Activated naive CD8-positive, alpha-beta T cell treated with anti-CD3 and anti-CD28 coated beads, Interleukin-2, amount 10 ng/mL, durations not matched to agents 7 days and 5 days (primary cell): Measurements from ENCODE around the gene ZFP1. TPM values are rescaled to one million over a fixed set of nuclear protein-coding genes. Genes with fewer than 3 reads are reported as not detected.

ENCODE experiments used
- ATAC-seq: fragments of 150-1000 bp; cut with Tn5 transposase; one replicate; pipeline ENCODE4 v1.10.0; 2021; ENCODE audit warnings: low read depth, moderate library complexity
- POLR2A ChIA-PET: fragments of 350-600 bp; sonication (Branson Sonifier 250); formaldehyde crosslinking; loops from one replicate; lab custom pipeline; 2021; ENCODE audit warnings: antibody characterized with exemption; lab: Charles Lee
- DNase-seq: peaks from one replicate; pipeline ENCODE4 v3.0.0; 2021
- H3K27ac Mint-ChIP-seq: one replicate; pipeline ENCODE4 v1.8.0; 2022; ENCODE audit warnings: mild to moderate bottlenecking, mixed read lengths
- H3K27me3 Mint-ChIP-seq: one replicate; pipeline ENCODE4 v1.8.0; 2022; ENCODE audit warnings: mild to moderate bottlenecking, moderate library complexity, mixed read lengths
- H3K36me3 Mint-ChIP-seq: one replicate; pipeline ENCODE4 v1.8.0; 2021; ENCODE audit warnings: mild to moderate bottlenecking, mixed read lengths
- H3K4me1 Mint-ChIP-seq: one replicate; pipeline ENCODE4 v1.8.0; 2021; ENCODE audit warnings: mixed read lengths
- H3K4me3 Mint-ChIP-seq: one replicate; pipeline ENCODE4 v1.8.0; 2022; ENCODE audit warnings: mild to moderate bottlenecking, moderate library complexity, mixed read lengths
- H3K9me3 Mint-ChIP-seq: one replicate; pipeline ENCODE4 v1.8.0; 2021; ENCODE audit warnings: mixed read lengths
- total RNA-seq, 2 experiments: library from RNA; stranded (reverse); gene quantifications; one replicate each; pipeline ENCODE4 v1.2.3, GENCODE V29; 2021

Gene ZFP1
- total RNA-seq = 10 to 100 TPM; 16.2 to 16.3 TPM

- peaks cover 16% of the 10 kb centered on the region for H3K4me1 Mint-ChIP-seq
- no peaks in the 10 kb centered on the region for H3K27me3 Mint-ChIP-seq
- peaks cover 23% of the 10 kb centered on the region for H3K9me3 Mint-ChIP-seq
- DNase-seq (peak; percentile 96), ATAC-seq (peak; percentile 89)
- H3K27ac Mint-ChIP-seq = peak within 1 kb of the TSS; percentile 75
- POLR2A ChIA-PET = no interaction called here
- peaks cover 31% of the 10 kb centered on the region for H3K36me3 Mint-ChIP-seq
- peak within 1 kb of the TSS; percentile 85 for H3K4me3 Mint-ChIP-seq
These were observed at the start of gene ZFP1 for GRCh38 chr16:75148311-75149195. Gene ZFP1 (plus strand): TSS chr16:75148524. CDS start chr16:75152952, 4,428 bp downstream.

GRCh38 chr16:75099075-75099667 is 49.2 kb upstream of the ZFP1 start:
- no peaks in the 10 kb centered on the region for H3K27me3 Mint-ChIP-seq
- H3K4me3 Mint-ChIP-seq = peak overlapping the region; percentile 61
- H3K9me3 Mint-ChIP-seq = peaks cover 1% of the 10 kb centered on the region
- POLR2A ChIA-PET = interaction anchor here (0.5 to 1.9 kb wide), 5 partner anchors 14 to 101 kb away, joined by 3 to 8 read pairs (median 6); partner anchors contain the start of gene ZNRF1
- peaks cover 2% of the 10 kb centered on the region for H3K36me3 Mint-ChIP-seq
- DNase-seq (no peak), ATAC-seq (no peak)
- H3K27ac Mint-ChIP-seq = peak overlapping the region; percentile 89
- peaks cover 34% of the 10 kb centered on the region for H3K4me1 Mint-ChIP-seq

GRCh38 chr16:75099738-75100602 is 48.4 kb upstream of the ZFP1 start:
- H3K4me1 Mint-ChIP-seq = peaks cover 34% of the 10 kb centered on the region
- no peaks in the 10 kb centered on the region for H3K27me3 Mint-ChIP-seq
- H3K36me3 Mint-ChIP-seq = peaks cover 2% of the 10 kb centered on the region
- ATAC-seq (peak; percentile 84), DNase-seq (no peak)
- peak overlapping the region; percentile 89 for H3K27ac Mint-ChIP-seq
- POLR2A ChIA-PET = interaction anchor here (1.0 to 1.9 kb wide), 3 partner anchors 15 to 101 kb away, joined by 4 to 6 read pairs (median 6); partner anchors contain the start of gene ZNRF1
- H3K9me3 Mint-ChIP-seq = peaks cover 1% of the 10 kb centered on the region
- H3K4me3 Mint-ChIP-seq = peak overlapping the region; percentile 65

- Mint-ChIP-seq H3K9me3 (peaks cover 1% of the 10 kb centered on the region), H3K36me3 (peaks cover 2% of the 10 kb centered on the region), H3K27ac (peak overlapping the region; percentile 89), H3K4me1 (peaks cover 38% of the 10 kb centered on the region), H3K27me3 (no peaks in the 10 kb centered on the region), H3K4me3 (no peak overlapping the region)
- ATAC-seq = no peak
- no peak for DNase-seq
- POLR2A ChIA-PET = no interaction called here
These were observed 47.7 kb upstream of the ZFP1 start for GRCh38 chr16:75100603-75100990.

GRCh38 chr16:75101635-75102034 is 46.7 kb upstream of the ZFP1 start:
- POLR2A ChIA-PET = no interaction called here
- H3K27ac Mint-ChIP-seq = no peak overlapping the region

GRCh38 chr16:75102595-75102994 is 45.7 kb upstream of the ZFP1 start:
- POLR2A ChIA-PET = no interaction called here
- Mint-ChIP-seq H3K4me3 (no peak overlapping the region), H3K4me1 (peaks cover 39% of the 10 kb centered on the region), H3K27ac (no peak overlapping the region), H3K9me3 (peaks cover 1% of the 10 kb centered on the region), H3K27me3 (no peaks in the 10 kb centered on the region), H3K36me3 (peaks cover 4% of the 10 kb centered on the region)
- DNase-seq (no peak), ATAC-seq (no peak)

More at GRCh38 chr16:75101635-75102034, 46.7 kb upstream of the ZFP1 start:
- H3K9me3 Mint-ChIP-seq = peaks cover 1% of the 10 kb centered on the region
- no peak for ATAC-seq
- H3K27me3 Mint-ChIP-seq = no peaks in the 10 kb centered on the region
- peaks cover 39% of the 10 kb centered on the region for H3K4me1 Mint-ChIP-seq
- peaks cover 4% of the 10 kb centered on the region for H3K36me3 Mint-ChIP-seq
- DNase-seq = no peak
- H3K4me3 Mint-ChIP-seq = no peak overlapping the region

- no peak for ATAC-seq
- DNase-seq = no peak
- Mint-ChIP-seq H3K27me3 (no peaks in the 10 kb centered on the region), H3K27ac (no peak overlapping the region), H3K4me1 (peaks cover 39% of the 10 kb centered on the region), H3K9me3 (peaks cover 1% of the 10 kb centered on the region), H3K4me3 (no peak overlapping the region), H3K36me3 (peaks cover 4% of the 10 kb centered on the region)
- POLR2A ChIA-PET = no interaction called here
These were observed 44.3 kb upstream of the ZFP1 start for GRCh38 chr16:75103994-75104393.

- DNase-seq (no peak), ATAC-seq (no peak)
- POLR2A ChIA-PET = no interaction called here
- Mint-ChIP-seq H3K4me3 (no peak overlapping the region), H3K27me3 (no peaks in the 10 kb centered on the region), H3K27ac (peak overlapping the region; percentile 73), H3K36me3 (peaks cover 4% of the 10 kb centered on the region), H3K9me3 (peaks cover 1% of the 10 kb centered on the region), H3K4me1 (peaks cover 36% of the 10 kb centered on the region)
These were observed 43.5 kb upstream of the ZFP1 start for GRCh38 chr16:75104836-75105235.

- POLR2A ChIA-PET = no interaction called here
- DNase-seq (no peak), ATAC-seq (no peak)
- Mint-ChIP-seq H3K27me3 (no peaks in the 10 kb centered on the region), H3K4me1 (peaks cover 34% of the 10 kb centered on the region), H3K9me3 (peaks cover 1% of the 10 kb centered on the region), H3K4me3 (no peak overlapping the region), H3K27ac (peak overlapping the region; percentile 73), H3K36me3 (peaks cover 4% of the 10 kb centered on the region)
These were observed 42.8 kb upstream of the ZFP1 start for GRCh38 chr16:75105306-75106061.

- ATAC-seq (no peak), DNase-seq (no peak)
- POLR2A ChIA-PET = no interaction called here
- Mint-ChIP-seq H3K9me3 (peaks cover 1% of the 10 kb centered on the region), H3K27ac (no peak overlapping the region), H3K27me3 (no peaks in the 10 kb centered on the region), H3K36me3 (peaks cover 4% of the 10 kb centered on the region), H3K4me1 (peaks cover 38% of the 10 kb centered on the region), H3K4me3 (no peak overlapping the region)
These were observed 41.7 kb upstream of the ZFP1 start for GRCh38 chr16:75106351-75107274.

GRCh38 chr16:75107505-75107904 is 40.8 kb upstream of the ZFP1 start:
- Mint-ChIP-seq H3K4me3 (no peak overlapping the region), H3K36me3 (peaks cover 4% of the 10 kb centered on the region)

More at GRCh38 chr16:75107505-75107904, 40.8 kb upstream of the ZFP1 start:
- Mint-ChIP-seq H3K27ac (no peak overlapping the region), H3K4me1 (peaks cover 39% of the 10 kb centered on the region), H3K9me3 (peaks cover 1% of the 10 kb centered on the region), H3K27me3 (peaks cover 2% of the 10 kb centered on the region)
- POLR2A ChIA-PET = interaction anchor here (5.5 kb wide), 1 partner anchor 109 kb away, joined by 45 read pairs; the partner anchor contains the start of gene ZNRF1
- ATAC-seq (no peak), DNase-seq (no peak)
